Stimulated activated naive CD8-positive, alpha-beta T cell treated with anti-CD3 and anti-CD28 coated beads, Interleukin-15, amount 100 ng/mL, for 72 hours (primary cell): ENCODE data around the gene FOXN3.

ENCODE experiments used
- ATAC-seq: fragments of 150-1000 bp; cut with Tn5 transposase; 2 replicates; pipeline ENCODE4 v1.10.0; 2021; ENCODE audit warnings: mild to moderate bottlenecking, moderate library complexity
- DNase-seq, 2 donors: peaks; one replicate each; pipeline ENCODE4 v3.0.0; 2021 to 2022
- H3K27ac Mint-ChIP-seq, 2 donors: one replicate each; pipeline ENCODE4 v1.8.0; 2022; ENCODE audit warnings: mild to moderate bottlenecking in 2 of 2, mixed read lengths in 2 of 2, moderate library complexity in 2 of 2
- H3K27me3 Mint-ChIP-seq: one replicate; pipeline ENCODE4 v1.8.0; 2022; ENCODE audit warnings: mixed read lengths
- H3K4me1 Mint-ChIP-seq: one replicate; pipeline ENCODE4 v1.8.0; 2022; ENCODE audit warnings: mild to moderate bottlenecking, mixed read lengths
- H3K4me3 Mint-ChIP-seq, 2 donors: one replicate each; pipeline ENCODE4 v1.8.0; 2022; ENCODE audit warnings: mild to moderate bottlenecking in 2 of 2, mixed read lengths in 2 of 2, moderate library complexity in 1 of 2
- H3K9me3 Mint-ChIP-seq, 2 donors: one replicate each; pipeline ENCODE4 v1.8.0; 2022; ENCODE audit warnings: mixed read lengths in 2 of 2

The FOXN3 gene

DNA sequence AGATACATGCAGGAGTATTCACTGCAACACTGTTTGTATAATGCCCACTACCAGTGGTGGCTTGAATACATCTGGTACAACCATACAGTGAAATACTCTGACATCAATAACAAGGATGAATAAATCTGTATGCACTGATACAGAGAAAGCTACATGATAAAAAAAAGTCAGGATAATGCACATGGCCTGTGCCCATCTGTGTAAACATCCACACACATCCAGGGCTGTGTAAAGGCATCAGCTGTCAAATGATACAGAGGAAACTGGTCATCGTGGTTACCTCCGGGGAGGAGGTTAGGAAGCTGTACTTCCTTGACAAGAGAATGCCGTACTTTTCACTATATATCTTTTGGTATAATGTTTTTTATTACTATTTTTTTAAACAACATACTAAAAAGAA is 176.6 kb downstream of the FOXN3 start:
- H3K4me3 Mint-ChIP-seq = no peak overlapping the region
- no peak for DNase-seq
- peaks cover 59% of the 10 kb centered on the region for H3K4me1 Mint-ChIP-seq
- H3K27me3 Mint-ChIP-seq = no peaks in the 10 kb centered on the region
- no peak for ATAC-seq
- no peak overlapping the region for H3K27ac Mint-ChIP-seq
- peaks cover 0 to 7% of the 10 kb centered on the region in 2 donors for H3K9me3 Mint-ChIP-seq

DNA sequence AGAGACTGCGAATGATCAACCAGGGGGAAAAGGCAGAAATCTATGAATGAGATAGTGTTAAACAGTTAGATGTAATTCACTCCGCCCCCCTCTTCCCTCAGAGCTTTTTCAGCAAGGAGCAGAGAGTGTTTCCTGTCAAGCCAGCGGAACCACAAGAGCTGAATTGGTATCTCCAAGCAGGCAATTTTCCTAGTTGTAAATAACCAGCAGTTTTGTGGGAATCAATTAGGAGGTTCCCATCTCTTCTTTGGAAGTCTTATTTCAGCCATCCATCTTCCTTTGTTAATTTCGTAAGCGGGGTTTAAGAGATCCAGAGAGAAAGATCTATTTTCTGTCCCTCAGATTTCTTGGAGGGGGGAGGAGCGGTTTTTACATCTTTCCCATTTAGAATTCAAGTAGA is 178.0 kb downstream of the FOXN3 start:
- Mint-ChIP-seq H3K4me1 (peaks cover 58% of the 10 kb centered on the region), H3K27ac (no peak overlapping the region), H3K4me3 (no peak overlapping the region), H3K9me3 (peaks cover 5 to 14% of the 10 kb centered on the region in 2 donors), H3K27me3 (no peaks in the 10 kb centered on the region)
- DNase-seq (no peak), ATAC-seq (no peak)

- ATAC-seq (no peak), DNase-seq (no peak)
- Mint-ChIP-seq H3K27ac (no peak overlapping the region), H3K27me3 (no peaks in the 10 kb centered on the region), H3K4me1 (peaks cover 61% of the 10 kb centered on the region), H3K9me3 (peaks cover 5 to 14% of the 10 kb centered on the region in 2 donors), H3K4me3 (no peak overlapping the region)
Measured at GRCh38 chr14:89237921-89238529, 179.0 kb downstream of the FOXN3 start.

GRCh38 chr14:89236851-89237250 is 180.2 kb downstream of the FOXN3 start:
- no peak for DNase-seq
- Mint-ChIP-seq H3K9me3 (peaks cover 5 to 14% of the 10 kb centered on the region in 2 donors), H3K27ac (peak overlapping the region in 1 of 2 donors; percentile 93), H3K4me1 (peaks cover 55% of the 10 kb centered on the region), H3K27me3 (no peaks in the 10 kb centered on the region), H3K4me3 (no peak overlapping the region)
- no peak for ATAC-seq

- ATAC-seq = peak; percentile 78
- Mint-ChIP-seq H3K27ac (no peak overlapping the region), H3K4me1 (peaks cover 48% of the 10 kb centered on the region), H3K9me3 (peaks cover 5 to 14% of the 10 kb centered on the region in 2 donors), H3K27me3 (no peaks in the 10 kb centered on the region), H3K4me3 (peak overlapping the region in 1 of 2 donors; percentile 20)
- no peak for DNase-seq
Measured at GRCh38 chr14:89233184-89233583, 183.8 kb downstream of the FOXN3 start.

GRCh38 chr14:89232265-89233070 is 184.6 kb downstream of the FOXN3 start:
- ATAC-seq (no peak), DNase-seq (no peak)
- Mint-ChIP-seq H3K9me3 (peaks cover 5 to 14% of the 10 kb centered on the region in 2 donors), H3K27me3 (no peaks in the 10 kb centered on the region), H3K4me3 (no peak overlapping the region), H3K4me1 (peaks cover 55% of the 10 kb centered on the region), H3K27ac (no peak overlapping the region)

DNA sequence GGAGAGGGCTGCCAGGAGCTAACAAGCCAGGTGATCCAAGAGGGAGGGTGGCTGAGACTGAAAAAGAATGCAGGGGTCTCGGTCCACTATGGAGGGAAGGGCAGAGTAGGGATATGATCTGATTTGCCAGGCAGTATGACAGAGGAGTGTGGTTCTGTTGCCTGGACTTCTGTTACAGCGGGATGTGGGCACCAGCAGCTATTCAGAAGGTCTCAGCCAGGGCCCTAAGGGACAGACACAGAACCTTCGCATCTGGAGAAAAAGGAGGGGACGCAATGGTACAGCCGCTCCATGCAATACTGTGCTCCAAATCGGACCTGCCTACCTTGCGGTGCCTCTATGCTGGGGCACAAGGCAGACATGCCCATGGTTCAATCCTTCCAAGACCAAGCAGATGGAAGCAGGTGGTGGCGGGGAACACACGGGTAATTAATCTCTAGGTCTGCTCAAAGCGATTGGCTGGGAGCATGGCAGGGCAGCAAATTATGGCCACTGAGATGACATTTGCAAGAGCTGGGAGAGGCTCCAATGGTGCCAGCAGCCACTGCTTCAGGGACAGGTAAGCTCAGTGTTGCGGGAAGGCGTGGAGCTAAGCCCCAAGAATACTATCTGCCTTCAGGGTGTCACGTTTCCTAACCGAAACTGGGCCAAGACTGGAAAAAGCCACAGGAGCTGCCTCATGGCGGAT is 185.5 kb downstream of the FOXN3 start:
- Mint-ChIP-seq H3K9me3 (peaks cover 5 to 9% of the 10 kb centered on the region in 2 donors), H3K27me3 (no peaks in the 10 kb centered on the region), H3K4me1 (peaks cover 64% of the 10 kb centered on the region), H3K4me3 (no peak overlapping the region), H3K27ac (no peak overlapping the region)
- DNase-seq = no peak
- ATAC-seq = no peak

DNA sequence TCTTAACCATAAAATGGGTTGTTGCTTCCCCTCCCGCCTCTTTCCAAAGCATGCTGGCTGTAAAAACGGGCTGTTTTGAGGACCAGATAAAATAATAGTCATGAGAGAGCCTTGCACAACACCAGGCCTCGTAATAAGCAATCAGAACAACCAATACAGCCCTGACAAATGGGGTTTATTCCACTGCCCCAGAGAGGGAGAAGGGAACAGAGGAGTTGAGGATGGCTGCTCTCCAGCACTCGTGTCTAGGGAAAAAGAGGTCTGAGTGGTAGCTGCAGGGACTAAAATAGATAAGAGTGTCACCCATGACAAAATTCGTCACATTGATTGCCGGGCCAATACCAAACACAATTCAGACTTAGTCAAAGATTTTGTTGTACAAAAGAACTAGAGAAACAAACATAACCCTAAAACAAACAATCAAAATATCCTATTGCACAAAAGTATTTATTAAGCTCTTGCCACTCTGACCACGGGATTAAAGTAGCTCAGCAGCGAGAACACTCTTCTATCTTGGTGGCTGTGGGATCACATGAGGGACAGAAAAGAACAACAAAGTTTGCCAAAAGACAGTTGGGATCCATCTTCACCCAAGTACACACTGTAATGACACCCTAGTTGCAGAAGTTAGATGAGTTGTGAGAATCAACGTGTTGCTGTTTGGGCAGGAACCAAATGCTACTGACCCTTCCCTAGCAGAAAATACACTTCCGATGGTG is 188.0 kb downstream of the FOXN3 start:
- Mint-ChIP-seq H3K4me1 (peaks cover 71% of the 10 kb centered on the region), H3K27ac (peak overlapping the region; percentile 34 to 77)

DNA sequence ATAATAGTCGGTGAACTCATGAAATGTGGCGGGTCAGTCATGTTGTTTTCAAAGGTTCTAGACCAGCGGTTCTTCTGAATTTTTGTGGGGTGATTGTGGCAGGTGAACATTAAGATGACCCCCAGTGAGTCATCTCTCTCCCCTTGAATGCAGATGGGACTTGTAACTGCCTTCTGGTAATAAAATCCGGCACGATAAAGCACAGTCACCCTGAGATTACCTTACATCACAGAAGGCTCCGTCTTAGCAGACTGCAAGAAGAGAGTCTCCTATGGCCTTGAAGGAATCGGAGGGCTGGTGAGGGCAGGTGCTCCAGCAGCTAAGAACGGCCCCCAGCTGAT is 189.6 kb downstream of the FOXN3 start:
- no peaks in the 10 kb centered on the region for H3K9me3 Mint-ChIP-seq
- H3K4me3 Mint-ChIP-seq = peak overlapping the region in 1 of 2 donors; percentile 15
- H3K27ac Mint-ChIP-seq = peak overlapping the region in 1 of 2 donors; percentile 72
- DNase-seq (no peak), ATAC-seq (peak; percentile 83)
- H3K27me3 Mint-ChIP-seq = no peaks in the 10 kb centered on the region
- peaks cover 66% of the 10 kb centered on the region for H3K4me1 Mint-ChIP-seq

More for the DNA sequence above, 188.0 kb downstream of the FOXN3 start:
- no peaks in the 10 kb centered on the region for H3K27me3 Mint-ChIP-seq
- H3K4me3 Mint-ChIP-seq = no peak overlapping the region
- ATAC-seq (no peak), DNase-seq (no peak)
- H3K9me3 Mint-ChIP-seq = no peaks in the 10 kb centered on the region

GRCh38 chr14:89226801-89227495 is 190.1 kb downstream of the FOXN3 start:
- Mint-ChIP-seq H3K27ac (peak overlapping the region; percentile 42 to 66), H3K9me3 (no peaks in the 10 kb centered on the region), H3K4me1 (peaks cover 71% of the 10 kb centered on the region), H3K4me3 (no peak overlapping the region), H3K27me3 (no peaks in the 10 kb centered on the region)
- no peak for ATAC-seq
- DNase-seq = no peak

- Mint-ChIP-seq H3K4me1 (peaks cover 75% of the 10 kb centered on the region), H3K27ac (peak overlapping the region; percentile 19 to 64), H3K9me3 (no peaks in the 10 kb centered on the region), H3K27me3 (no peaks in the 10 kb centered on the region), H3K4me3 (no peak overlapping the region)
- ATAC-seq (peak; percentile 29), DNase-seq (no peak)
Measured at GRCh38 chr14:89225607-89226006, 191.4 kb downstream of the FOXN3 start.

GRCh38 chr14:89221109-89221810 is 195.8 kb downstream of the FOXN3 start:
- H3K4me3 Mint-ChIP-seq = no peak overlapping the region
- no peaks in the 10 kb centered on the region for H3K27me3 Mint-ChIP-seq
- DNase-seq = no peak
- H3K4me1 Mint-ChIP-seq = peaks cover 55% of the 10 kb centered on the region
- H3K27ac Mint-ChIP-seq = no peak overlapping the region
- H3K9me3 Mint-ChIP-seq = no peaks in the 10 kb centered on the region
- peak; percentile 87 for ATAC-seq

DNA sequence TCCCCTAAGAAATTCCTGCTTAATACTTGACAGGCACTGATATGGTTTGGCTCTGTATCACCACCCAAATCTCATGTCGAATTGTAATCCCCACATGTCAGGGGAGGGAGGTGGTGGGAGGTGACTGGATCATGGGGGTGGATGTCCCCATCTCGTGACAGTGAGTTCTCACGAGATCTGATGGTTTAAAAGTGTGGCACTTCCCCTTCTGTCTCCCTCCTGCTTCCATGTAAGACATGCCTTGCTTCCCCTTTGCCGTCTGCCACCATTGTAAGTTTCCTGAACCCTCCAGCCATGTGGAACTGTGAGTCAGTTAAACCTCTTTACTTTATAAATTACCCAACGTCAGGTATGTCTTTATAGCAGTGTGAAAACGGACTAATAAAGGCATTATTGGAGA is 198.0 kb downstream of the FOXN3 start:
- Mint-ChIP-seq H3K9me3 (no peaks in the 10 kb centered on the region), H3K4me1 (peaks cover 49% of the 10 kb centered on the region), H3K27me3 (no peaks in the 10 kb centered on the region), H3K27ac (no peak overlapping the region), H3K4me3 (no peak overlapping the region)
- DNase-seq = no peak
- ATAC-seq = no peak

DNA sequence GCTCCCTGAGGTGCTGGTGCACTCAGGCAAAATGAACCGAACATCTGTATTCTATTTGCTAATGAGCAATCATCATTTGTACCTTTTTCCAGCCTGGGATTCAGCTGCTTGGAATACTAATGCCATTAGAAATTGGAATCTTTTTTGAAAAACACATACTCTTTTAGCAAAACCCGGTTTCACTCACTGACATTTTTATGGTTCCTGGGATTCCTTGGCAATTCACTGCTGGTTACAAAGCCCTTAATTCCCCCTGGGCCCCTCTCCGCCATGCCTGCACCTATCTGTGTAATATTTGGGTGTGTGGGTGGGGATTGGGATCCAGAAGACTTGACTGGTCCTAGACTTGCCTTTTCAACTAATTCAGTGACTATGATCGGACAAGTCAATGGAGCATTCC is 199.1 kb downstream of the FOXN3 start:
- Mint-ChIP-seq H3K27ac (no peak overlapping the region), H3K4me3 (no peak overlapping the region), H3K9me3 (no peaks in the 10 kb centered on the region), H3K27me3 (no peaks in the 10 kb centered on the region), H3K4me1 (peaks cover 40% of the 10 kb centered on the region)
- DNase-seq (no peak), ATAC-seq (no peak)
